NCI-H446 treated with DMSO at 0.1 percent for 48 hours (cell line): ENCODE measurements around the gene C8G.

ENCODE experiments used
- DNase-seq: peaks from one replicate; lab custom pipeline; 2025; lab: John Stamatoyannopoulos, UW

The C8G gene

GRCh38 chr9:136953771-136954269 lies 8.8 kb downstream of the C8G start:
- no peak for DNase-seq

- no peak for DNase-seq
Measured at GRCh38 chr9:136954270-136955083, 9.4 kb downstream of the C8G start.

- no peak for DNase-seq
Measured at GRCh38 chr9:136955202-136955942, 10.3 kb downstream of the C8G start.

- no peak for DNase-seq
Measured at GRCh38 chr9:136955943-136956335, 10.9 kb downstream of the C8G start.

- no peak for DNase-seq
Measured at GRCh38 chr9:136956604-136957003, 11.6 kb downstream of the C8G start.

DNA sequence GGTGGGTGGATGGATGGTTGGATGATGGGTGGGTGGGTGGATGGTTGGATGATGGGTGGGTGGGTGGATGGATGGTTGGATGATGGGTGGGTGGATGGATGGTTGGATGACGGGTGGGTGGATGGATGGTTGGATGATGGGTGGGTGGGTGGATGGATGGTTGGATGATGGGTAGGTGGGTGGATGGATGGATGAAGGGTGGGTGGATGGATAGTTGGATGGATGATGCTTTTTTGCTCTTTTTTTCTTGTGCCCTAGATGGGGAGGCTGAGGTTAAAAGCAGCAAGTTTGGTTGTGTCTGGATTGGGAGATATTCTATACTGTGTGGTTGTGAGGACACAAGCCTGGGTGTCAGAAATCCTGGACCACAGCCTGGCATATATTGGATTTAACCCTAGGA lies 12.4 kb downstream of the C8G start:
- no peak for DNase-seq

- DNase-seq = no peak
Measured at GRCh38 chr9:136957901-136958300, 12.9 kb downstream of the C8G start.

- DNase-seq = no peak
Measured at GRCh38 chr9:136958473-136958872, 13.4 kb downstream of the C8G start.

DNA sequence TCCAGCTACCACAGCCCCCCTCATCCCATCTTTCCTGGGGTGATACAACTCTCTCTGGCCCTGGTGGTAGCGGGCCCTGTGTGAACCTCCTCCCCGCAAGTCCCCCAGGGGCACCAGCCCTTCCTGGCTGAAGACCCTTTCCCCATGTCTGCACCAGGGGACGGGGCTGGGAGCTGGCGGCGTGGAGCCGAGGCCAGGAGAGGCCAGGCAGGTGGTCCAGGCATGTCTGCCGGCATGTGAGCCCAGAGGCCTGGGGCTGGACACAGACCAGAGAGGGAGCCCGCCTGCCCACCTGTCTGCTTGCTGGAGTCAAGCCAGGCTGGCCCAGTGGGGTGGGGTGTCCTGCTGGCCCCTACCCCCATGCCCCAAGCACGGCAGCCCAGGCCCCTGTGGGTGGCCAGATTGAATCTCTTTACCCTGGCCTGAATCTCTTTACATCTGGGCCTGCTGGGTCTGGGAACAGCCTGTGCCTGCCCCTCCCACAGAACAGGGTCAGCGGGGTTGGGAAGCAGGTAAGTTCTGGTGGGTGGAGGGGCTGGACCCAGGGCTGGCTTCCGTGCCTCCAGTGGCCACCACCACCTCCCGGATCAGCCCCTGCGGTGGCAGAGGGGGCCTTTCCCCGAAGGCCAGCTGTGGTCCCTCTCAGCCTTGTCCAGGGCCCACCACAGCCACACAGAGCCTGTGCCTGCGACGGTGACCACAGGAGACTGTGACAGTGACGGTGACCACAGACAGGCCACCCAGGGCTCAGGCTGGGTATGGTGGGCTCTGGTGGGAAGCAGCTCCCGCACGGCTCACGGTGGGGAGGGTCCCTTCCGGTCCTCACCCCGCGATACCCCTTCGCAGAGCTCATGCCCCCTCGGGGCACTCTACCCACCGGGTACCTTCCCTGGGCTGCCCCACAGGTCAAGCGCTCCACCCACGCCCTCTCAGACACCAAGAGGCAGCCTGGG lies 14.1 kb downstream of the C8G start:
- DNase-seq = no peak

GRCh38 chr9:136960212-136960937 lies 15.3 kb downstream of the C8G start:
- no peak for DNase-seq

DNA sequence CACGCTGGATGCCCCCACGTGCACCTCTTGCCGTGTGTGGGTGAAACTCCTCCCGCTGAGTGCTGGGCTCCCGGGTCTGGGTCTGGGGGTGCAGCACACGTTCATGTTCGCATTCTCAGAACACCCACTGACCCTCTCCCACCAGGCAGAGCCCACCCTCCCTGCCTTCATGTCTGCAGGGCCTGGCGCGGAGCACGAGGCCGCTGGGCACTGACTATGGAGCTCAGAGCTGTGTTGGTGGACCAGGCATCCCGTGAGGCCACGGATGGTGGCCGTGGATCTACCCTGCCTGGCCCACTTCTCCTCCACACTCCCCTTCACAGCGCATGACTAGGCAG lies 15.9 kb downstream of the C8G start:
- DNase-seq = no peak

- no peak for DNase-seq
Measured at GRCh38 chr9:136961279-136962065, 16.4 kb downstream of the C8G start.

GRCh38 chr9:136962163-136962562 lies 17.1 kb downstream of the C8G start:
- DNase-seq = no peak

DNA sequence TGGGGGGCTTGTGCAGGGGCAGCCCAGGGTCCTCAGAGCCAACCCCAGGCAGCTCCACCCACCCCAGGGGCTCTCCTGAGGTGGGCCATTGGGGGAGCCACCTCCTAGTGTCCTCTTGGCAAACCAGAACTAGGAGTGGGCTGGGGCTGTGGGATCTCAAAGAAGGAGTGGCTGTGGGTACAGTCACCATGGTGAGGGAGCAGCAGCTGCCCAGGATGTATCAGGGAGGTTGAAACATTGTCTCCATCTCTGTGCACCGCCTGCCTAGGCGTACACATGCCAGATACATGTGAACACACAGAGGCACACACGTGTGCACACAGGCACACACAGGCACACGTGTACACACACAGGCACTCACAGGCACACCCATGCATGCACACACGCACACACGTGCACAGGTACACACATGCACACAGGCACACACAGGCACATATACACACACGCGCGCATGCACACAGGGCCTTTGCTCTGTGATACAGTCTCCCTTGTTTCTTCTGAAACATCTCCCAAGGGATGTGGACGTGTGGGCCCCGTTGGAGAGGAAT lies 17.7 kb downstream of the C8G start:
- no peak for DNase-seq

- no peak for DNase-seq
Measured at GRCh38 chr9:136963341-136963740, 18.3 kb downstream of the C8G start.

- no peak for DNase-seq
Measured at GRCh38 chr9:136963751-136964150, 18.7 kb downstream of the C8G start.

DNA sequence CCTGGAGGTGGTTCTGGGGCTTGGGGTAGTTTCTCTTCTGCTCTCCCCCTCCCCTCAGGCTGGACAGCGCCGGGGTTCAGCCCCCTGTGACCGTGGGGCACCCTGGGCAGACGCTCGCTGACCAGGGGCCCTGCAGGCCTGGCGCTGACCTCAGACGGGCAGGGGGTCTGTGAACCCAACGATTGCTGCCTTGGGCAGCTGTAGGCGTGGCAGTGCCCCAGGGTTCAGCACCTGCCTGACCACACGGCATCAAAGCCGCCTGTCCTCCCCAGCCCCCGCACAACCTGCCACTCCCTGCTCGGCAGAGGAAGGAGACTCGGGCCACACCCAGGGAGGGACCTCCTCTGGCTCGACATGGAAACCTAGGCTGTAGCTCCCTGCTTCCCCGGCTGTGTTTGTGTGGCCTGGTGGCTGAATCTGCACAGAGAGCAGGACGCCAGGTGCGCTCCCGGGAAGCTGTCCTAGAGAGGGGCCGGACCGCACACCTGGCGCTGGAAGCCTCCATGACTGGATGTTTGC lies 19.2 kb downstream of the C8G start:
- DNase-seq = no peak

GRCh38 chr9:136964833-136965422 lies 19.9 kb downstream of the C8G start:
- no peak for DNase-seq

- no peak for DNase-seq
Measured at GRCh38 chr9:136965771-136966484, 20.9 kb downstream of the C8G start.
